Endothelial cell of umbilical vein (primary cell): Measurements from ENCODE around the gene ADAMTS19. TPM values are rescaled to one million over a fixed set of nuclear protein-coding genes. Genes with fewer than 3 reads are reported as not detected.

Source experiments
- BruUV-seq: library from RNA; stranded (reverse); fragments of 400-500 nt; replicated peaks from 2 replicates; lab custom pipeline; 2021; lab: Mats Ljungman, UMichigan
- CTCF ChIA-PET: fragments of 300-600, 350-600 bp; sonication (Branson Sonifier 250); formaldehyde crosslinking; loops from one replicate; lab custom pipeline; 2021; ENCODE audit warnings: antibody characterized with exemption, inconsistent platforms; lab: Charles Lee
- POLR2A ChIA-PET: fragments of 300-600, 350-600 bp; sonication (Branson Sonifier 250); formaldehyde crosslinking; loops from one replicate; lab custom pipeline; 2021; ENCODE audit warnings: antibody characterized with exemption, inconsistent platforms; lab: Charles Lee
- DNase-seq: peaks from one replicate; pipeline ENCODE4 v3.0.0-alpha.2; 2011; ENCODE audit warnings: low read depth, low spot score
- FAIRE-seq: peaks from 2 replicates; lab custom pipeline; 2011; peaks lifted over from hg19 to GRCh38; lab: Jason Lieb, UNC
- H2AFZ ChIP-seq: 2 replicates; pipeline ENCODE4 v1.6.0; 2012; ENCODE audit warnings: low read depth, low read length, control low read depth, inconsistent platforms
- H3K27ac ChIP-seq: 2 replicates; pipeline ENCODE4 v1.5.1; 2011; ENCODE audit warnings: low read depth, mild to moderate bottlenecking, control low read depth, low read length, moderate library complexity; ENCODE audit not compliant: insufficient read depth
- H3K27me3 ChIP-seq, 2 experiments: 2 replicates each; pipeline versions ENCODE4 v1.6.0 to v1.6.1; 2011; ENCODE audit warnings: low read length in 2 of 2, mixed read lengths in 1 of 2; ENCODE audit not compliant: control insufficient read depth in 2 of 2, insufficient read depth in 2 of 2
- H3K36me3 ChIP-seq, 2 experiments: 2 replicates in 1 of 2; 3 replicates in 1 of 2; pipeline ENCODE4 v1.5.1; 2011; ENCODE audit warnings: low read length in 2 of 2, mild to moderate bottlenecking in 1 of 2, moderate library complexity in 1 of 2; ENCODE audit not compliant: control insufficient read depth in 2 of 2, insufficient read depth in 2 of 2; ENCODE audit errors: extremely low read depth in 1 of 2
- H3K4me1 ChIP-seq: 3 replicates; pipeline ENCODE4 v1.5.1; 2011; ENCODE audit warnings: mild to moderate bottlenecking, low read length; ENCODE audit not compliant: control insufficient read depth, insufficient read depth; ENCODE audit errors: extremely low read depth
- H3K4me2 ChIP-seq: 2 replicates; pipeline ENCODE4 v1.6.1; 2011; ENCODE audit warnings: low read length, control low read depth, mixed read lengths; ENCODE audit not compliant: insufficient read depth
- H3K4me3 ChIP-seq, 3 experiments: fragments of 200-600 bp in 1 of 3; sonication (generic), shearing (Covaris generic) in 1 of 3; replicated peaks in 1 of 3; 2 replicates each; pipeline ENCODE4 v1.5.1; 2011 to 2016; ENCODE audit warnings: control low read depth in 3 of 3, low read length in 3 of 3, mild to moderate bottlenecking in 2 of 3, inconsistent platforms in 1 of 3, low read depth in 1 of 3, moderate library complexity in 1 of 3; ENCODE audit not compliant: insufficient read depth in 1 of 3
- H3K79me2 ChIP-seq: 2 replicates; pipeline ENCODE4 v1.6.0; 2012; ENCODE audit warnings: low read length, inconsistent platforms; ENCODE audit not compliant: control insufficient read depth, insufficient read depth
- H3K9ac ChIP-seq: replicated peaks from 2 replicates; pipeline ENCODE3; 2011; ENCODE audit warnings: low read length, control low read depth; ENCODE audit not compliant: insufficient read depth; ENCODE audit errors: extremely low read depth
- H3K9me1 ChIP-seq: replicated peaks from 3 replicates; pipeline ENCODE4 v1.6.0; 2011; ENCODE audit warnings: mild to moderate bottlenecking, low read length; ENCODE audit not compliant: control insufficient read depth, insufficient read depth; ENCODE audit errors: extremely low read depth
- H3K9me3 ChIP-seq: replicated peaks from 2 replicates; pipeline ENCODE4 v1.5.1; 2012; ENCODE audit warnings: low read length, inconsistent platforms; ENCODE audit not compliant: control insufficient read depth, insufficient read depth
- H4K20me1 ChIP-seq: replicated peaks from 2 replicates; pipeline ENCODE3; 2011; ENCODE audit warnings: mild to moderate bottlenecking, low read length; ENCODE audit not compliant: control insufficient read depth, insufficient read depth; ENCODE audit errors: extremely low read depth
- CTCF ChIP-seq, 2 donors: IDR thresholded peaks; 1 replicate in 1 of 2; 2 replicates in 1 of 2; pipeline ENCODE4 v1.5.1; 2011; ENCODE audit warnings: low read length in 2 of 2, mild to moderate bottlenecking in 2 of 2, moderate library complexity in 2 of 2, control low read depth in 1 of 2, inconsistent platforms in 1 of 2, low read depth in 1 of 2; ENCODE audit not compliant: insufficient read depth in 1 of 2; ENCODE audit errors: extremely low read depth in 1 of 2
- EZH2 ChIP-seq: IDR thresholded peaks from 2 replicates; pipeline ENCODE4 v1.6.1; 2012; ENCODE audit warnings: borderline replicate concordance, low read depth, mild to moderate bottlenecking, moderate library complexity, low read length, inconsistent platforms; ENCODE audit not compliant: severe bottlenecking
- FOS ChIP-seq: IDR thresholded peaks from 2 replicates; pipeline ENCODE4 v1.6.1; 2011; ENCODE audit warnings: mild to moderate bottlenecking, low read length, moderate library complexity, borderline replicate concordance; ENCODE audit not compliant: insufficient read depth
- GATA2 ChIP-seq: IDR thresholded peaks from 2 replicates; pipeline ENCODE4 v1.7.0; 2011; ENCODE audit warnings: low read depth, mild to moderate bottlenecking, moderate library complexity, mixed read lengths, low read length; ENCODE audit not compliant: insufficient read length, insufficient read depth
- JUN ChIP-seq: IDR thresholded peaks from 2 replicates; pipeline ENCODE4 v1.6.1; 2011; ENCODE audit warnings: borderline replicate concordance, low read depth; ENCODE audit not compliant: insufficient read length, insufficient read depth
- MAX ChIP-seq: IDR thresholded peaks from 2 replicates; pipeline ENCODE4 v1.6.1; 2011; ENCODE audit not compliant: insufficient read depth, insufficient read length
- MYC ChIP-seq: IDR thresholded peaks from one replicate; pipeline ENCODE4 v1.6.1; 2011; ENCODE audit warnings: mild to moderate bottlenecking, low read depth, low read length
- POLR2A ChIP-seq: IDR thresholded peaks from 2 replicates; pipeline ENCODE4 v1.6.1; 2012; ENCODE audit warnings: low read depth, mild to moderate bottlenecking, control low read depth, low read length
- POLR2AphosphoS5 ChIP-seq: IDR thresholded peaks from 2 replicates; pipeline ENCODE4 v1.6.1; 2012; ENCODE audit warnings: low read depth, mild to moderate bottlenecking, control low read depth, low read length, moderate library complexity; ENCODE audit not compliant: insufficient read depth
- dilution Hi-C: fragments of 300-500 bp; cut with MboI; formaldehyde crosslinking; loops from one replicate; pipeline ENCODE4 v1.15.0; 2019; ENCODE audit warnings: low sequenced_read_pairs; ENCODE audit not compliant: extremely low pct_ligation_motif_present
- intact Hi-C: fragments of 100-400 bp; cut with micrococcal nuclease; formaldehyde crosslinking; loops from one replicate; pipeline ENCODE4 v1.10.0; 2022
- polyA plus RNA-seq, 4 experiments: library from polyadenylated mRNA; depleted of rRNA in 3 of 4; stranded (reverse) in 3 of 4; unstranded in 1 of 4; fragments of >200 nt; gene quantifications; 2 replicates each; pipeline versions ENCODE4 v1.2.1 to v1.2.3, GENCODE V29; 2011 to 2012; ENCODE audit warnings: missing spikeins in 1 of 4
- total RNA-seq: library from RNA; stranded (reverse); gene quantifications from 2 replicates; pipeline ENCODE4 v1.2.3, GENCODE V29; 2021

ADAMTS19 gene
- total and polyA plus RNA-seq, 2 donors (not counting 3 experiments of a cell fraction or from before 2014, with no cell fraction given), result not detected

GRCh38 chr5:129476751-129477150 lies 16.7 kb downstream of the ADAMTS19 start:
- H3K9me1 ChIP-seq, result no peaks in the 10 kb centered on the region
- TF ChIP-seq POLR2AphosphoS5 (no peak), CTCF (IDR thresholded peaks at IDR 0.05; ENCODE audit: extremely low read depth in 1 of 2, insufficient read depth in 1 of 2, low read depth in 1 of 2, low read length in 2 of 2) (no peak), POLR2A (no peak), EZH2 (no peak), GATA2 (no peak), JUN (no peak), MYC (no peak), MAX (no peak), FOS (no peak)
- FAIRE-seq, result no peak
- H3K4me3 ChIP-seq, result no peak overlapping the region
- ChIA-PET CTCF (interaction anchor here (0.9 to 1.2 kb wide), 2 partner anchors 14 to 16 kb away, joined by 3 to 5 read pairs; partner anchors contain the start of gene ADAMTS19), POLR2A (no interaction called here)
- no peaks in the 10 kb centered on the region for H3K36me3 ChIP-seq
- H3K4me2 ChIP-seq, result no peak overlapping the region
- no peaks in the 10 kb centered on the region for H3K4me1 ChIP-seq
- intact Hi-C loops (no loop called here), dilution Hi-C loops (no loop called here)
- no peaks in the 10 kb centered on the region for H3K27me3 ChIP-seq
- H3K9ac ChIP-seq, result no peak overlapping the region
- no peaks in the 10 kb centered on the region for H4K20me1 ChIP-seq
- no peak overlapping the region for H3K27ac ChIP-seq
- H3K79me2 ChIP-seq, result no peaks in the 10 kb centered on the region
- H2AFZ ChIP-seq, result no peak overlapping the region
- H3K9me3 ChIP-seq, result no peaks in the 10 kb centered on the region
- no TSS peak for BruUV-seq
- no peak for DNase-seq
